GM12875 (cell line): ENCODE measurements around the gene PIEZO1.

Experiments used
- H3K4me3 ChIP-seq: one replicate; pipeline ENCODE4 v1.5.1; 2011; ENCODE audit warnings: low read depth, low read length, control low read depth
- CTCF ChIP-seq: IDR thresholded peaks from 2 replicates; pipeline ENCODE4 v1.5.1; 2011; ENCODE audit warnings: low read depth, mild to moderate bottlenecking, control low read depth, inconsistent platforms, low read length, moderate library complexity, borderline replicate concordance; ENCODE audit not compliant: insufficient read depth

Gene PIEZO1

GRCh38 chr16:88761830-88762229, 23.2 kb downstream of the PIEZO1 start:
- no peak for TF ChIP-seq CTCF
- no peak overlapping the region for H3K4me3 ChIP-seq

GRCh38 chr16:88761143-88761534, 23.9 kb downstream of the PIEZO1 start:
- no peak overlapping the region for H3K4me3 ChIP-seq
- TF ChIP-seq CTCF, result no peak

- TF ChIP-seq CTCF, result no peak
Measured at GRCh38 chr16:88760424-88761142, 24.4 kb downstream of the PIEZO1 start.

GRCh38 chr16:88759976-88760350, 25.1 kb downstream of the PIEZO1 start:
- H3K4me3 ChIP-seq, result no peak overlapping the region
- no peak for TF ChIP-seq CTCF

More at GRCh38 chr16:88760424-88761142, 24.4 kb downstream of the PIEZO1 start:
- H3K4me3 ChIP-seq, result no peak overlapping the region

- no peak overlapping the region for H3K4me3 ChIP-seq
- no peak for TF ChIP-seq CTCF
Measured at GRCh38 chr16:88759245-88759975, 25.6 kb downstream of the PIEZO1 start.

GRCh38 chr16:88758944-88759244, 26.1 kb downstream of the PIEZO1 start:
- TF ChIP-seq CTCF, result no peak
- H3K4me3 ChIP-seq, result no peak overlapping the region
